ENCODE measurements around the gene ZNF888. TPM values are rescaled to one million over a fixed set of nuclear protein-coding genes. Genes with fewer than 3 reads are reported as not detected.
"Not testable (repeated sequence)": the region's sequence is repeated elsewhere in the genome, so short reads cannot be mapped to it uniquely, and the experiment has no call there.

The ZNF888 gene
- total RNA-seq, 4 donors from 2014 or later, result 2.5 to 3.7 (median 3.1) TPM

DNA sequence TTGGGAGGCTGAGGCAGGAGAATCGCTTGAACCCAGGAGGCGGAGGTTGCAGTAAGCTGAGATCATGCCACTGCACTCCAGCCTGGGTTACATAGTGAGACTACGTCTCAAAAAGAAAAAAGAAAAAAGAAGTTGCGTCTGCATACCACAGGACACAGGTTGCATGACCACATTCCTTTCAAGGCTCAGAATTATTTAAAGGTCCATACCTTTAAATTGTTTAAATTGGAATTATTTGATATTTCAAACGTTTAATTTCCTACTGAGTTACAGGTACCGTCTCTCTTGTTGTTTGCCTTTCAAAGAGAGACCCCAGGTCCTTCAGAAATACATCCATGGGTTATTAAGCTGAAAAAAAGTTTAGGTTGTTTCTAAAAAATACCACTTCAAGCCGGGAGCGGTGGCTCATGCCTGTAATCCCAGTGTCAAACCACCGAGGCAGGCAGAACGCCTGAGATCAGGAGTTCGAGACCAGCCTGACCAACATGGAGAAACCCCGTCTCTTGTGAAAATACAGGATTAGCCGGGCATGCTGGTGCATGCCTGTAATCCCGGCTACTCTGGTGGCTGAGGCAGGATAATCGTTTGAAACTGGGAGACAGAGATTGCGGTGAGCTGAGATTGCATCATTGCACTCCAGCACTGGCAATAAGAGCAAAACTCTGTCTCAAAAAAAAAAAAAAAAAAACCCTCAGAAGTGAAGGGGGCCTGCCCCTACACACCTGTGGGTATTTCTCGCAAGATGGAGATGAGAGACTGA is 20.8 kb upstream of the ZNF888 start:
- intact Hi-C loops (cut with DNase I), result loop anchor here (2.0 to 10.0 kb wide), 2 partner anchors 19 to 49 kb away; partner anchors contain the start of genes ZNF320 and ZNF816

DNA sequence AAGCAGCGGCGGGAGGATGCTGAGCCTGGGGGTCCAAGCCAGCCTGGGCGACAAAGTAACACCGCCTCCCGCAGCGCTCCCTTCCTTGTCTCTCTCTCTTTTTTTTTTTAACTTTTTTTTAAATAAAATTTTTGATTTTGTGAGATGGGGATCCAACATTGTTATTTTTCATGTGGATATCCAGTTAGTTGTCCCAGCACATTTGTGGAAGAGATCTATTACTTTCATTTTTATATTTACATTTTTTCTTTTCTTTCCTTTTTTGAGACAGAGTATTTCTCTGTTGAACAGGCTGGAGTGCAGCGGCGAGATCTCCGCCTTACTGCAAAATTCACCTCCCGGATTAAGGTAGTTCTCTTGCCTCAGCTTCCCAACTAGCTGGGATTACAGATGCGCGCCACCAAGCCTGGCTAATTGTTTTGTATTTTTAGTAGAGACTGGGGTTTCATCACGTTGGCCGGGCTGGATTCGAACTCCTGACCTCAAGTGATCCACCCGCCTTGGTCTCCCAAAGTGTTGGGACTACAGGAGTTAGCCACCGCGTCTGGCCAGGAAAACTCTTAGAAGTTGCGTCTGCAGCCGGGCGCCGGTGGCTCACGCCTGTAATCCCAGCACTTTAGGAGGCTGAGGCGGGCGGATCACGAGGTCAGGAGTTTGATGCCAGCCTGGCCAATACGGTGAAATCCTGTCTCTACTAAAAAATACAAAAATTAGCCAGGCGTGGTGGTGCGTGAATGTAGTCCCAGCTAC is 20.1 kb upstream of the ZNF888 start:
- DNase-seq (ENCODE audit: extremely low spot score), result no peak
- Histone ChIP-seq H3K9me3 (peaks cover 0 to 28% (median 18%) of the 10 kb centered on the region in 4 donors), H3K36me3 (no peaks in the 10 kb centered on the region), H3K27ac (replicated peaks in 1 of 4) (peak overlapping the region; percentile 79 to 85 (median 81)), H3K27me3 (no peaks in the 10 kb centered on the region), H3K4me1 (peaks cover 10 to 31% (median 20%) of the 10 kb centered on the region in 4 donors), H3K4me3 (peak overlapping the region; percentile 63 to 89 (median 81))
- intact Hi-C loops (cut with DNase I), result loop anchor here (2.0 to 10.0 kb wide), 2 partner anchors 19 to 49 kb away; partner anchors contain the start of genes ZNF320 and ZNF816
- WGBS, result 67% methylated on average over 29 of the region's 29 CpGs
- TF ChIP-seq POLR2A (IDR thresholded peaks at IDR 0.05; ENCODE audit: low read depth) (no peak), POLR2AphosphoS5 (IDR thresholded peaks at IDR 0.05) (no peak), EP300 (IDR thresholded peaks at IDR 0.05) (no peak), CTCF (IDR thresholded peaks at IDR 0.05) (no peak)

More for the DNA sequence above, 20.8 kb upstream of the ZNF888 start:
- 86% methylated on average over 17 of the region's 17 CpGs for WGBS
- Histone ChIP-seq H3K27me3 (no peaks in the 10 kb centered on the region), H3K36me3 (no peaks in the 10 kb centered on the region), H3K4me3 (no peak overlapping the region), H3K9me3 (peaks cover 0 to 35% (median 25%) of the 10 kb centered on the region in 4 donors), H3K4me1 (peaks cover 10 to 31% (median 20%) of the 10 kb centered on the region in 4 donors), H3K27ac (replicated peaks in 1 of 4) (no peak overlapping the region)
- TF ChIP-seq POLR2AphosphoS5 (IDR thresholded peaks at IDR 0.05) (no peak), EP300 (IDR thresholded peaks at IDR 0.05) (no peak), CTCF (IDR thresholded peaks at IDR 0.05) (no peak), POLR2A (IDR thresholded peaks at IDR 0.05; ENCODE audit: low read depth) (no peak)
- no peak for DNase-seq (ENCODE audit: extremely low spot score)

- no peaks in the 10 kb centered on the region for H3K36me3 ChIP-seq
- H3K4me3 ChIP-seq, result peak overlapping the region; percentile 63 to 89 (median 81)
- peak; percentile 99 for DNase-seq (ENCODE audit: extremely low spot score)
- H3K9me3 ChIP-seq, result peaks cover 0 to 20% (median 11%) of the 10 kb centered on the region in 4 donors
- intact Hi-C loops (cut with DNase I), result loop anchor here (2.0 to 10.0 kb wide), 2 partner anchors 20 to 48 kb away; partner anchors contain the start of genes ZNF320 and ZNF816
- WGBS, result 0% methylated on average over 25 of the region's 43 CpGs
- H3K27ac ChIP-seq (replicated peaks in 1 of 4), result peak overlapping the region; percentile 79 to 85 (median 81)
- TF ChIP-seq POLR2AphosphoS5 (IDR thresholded peaks at IDR 0.05) (peak; percentile 76 to 95), POLR2A (IDR thresholded peaks at IDR 0.05; ENCODE audit: low read depth) (peak; percentile 50), EP300 (IDR thresholded peaks at IDR 0.05) (no peak), CTCF (IDR thresholded peaks at IDR 0.05) (no peak)
- no peaks in the 10 kb centered on the region for H3K27me3 ChIP-seq
- peaks cover 10 to 31% (median 20%) of the 10 kb centered on the region in 4 donors for H3K4me1 ChIP-seq
Measured at GRCh38 chr19:52942386-52943133, 19.3 kb upstream of the ZNF888 start.

- under 1% methylated on average over 26 of the region's 26 CpGs for WGBS
- DNase-seq (ENCODE audit: extremely low spot score), result no peak
- peaks cover 10 to 31% (median 20%) of the 10 kb centered on the region in 4 donors for H3K4me1 ChIP-seq
- intact Hi-C loops (cut with DNase I), result loop anchor here (2.0 to 10.0 kb wide), 2 partner anchors 21 to 47 kb away; partner anchors contain the start of genes ZNF320 and ZNF816
- TF ChIP-seq POLR2AphosphoS5 (IDR thresholded peaks at IDR 0.05) (no peak), CTCF (IDR thresholded peaks at IDR 0.05) (no peak), EP300 (IDR thresholded peaks at IDR 0.05) (no peak), POLR2A (IDR thresholded peaks at IDR 0.05; ENCODE audit: low read depth) (no peak)
- peak overlapping the region; percentile 63 to 89 (median 81) for H3K4me3 ChIP-seq
- peaks cover 0 to 14% (median 5%) of the 10 kb centered on the region in 4 donors for H3K9me3 ChIP-seq
- H3K27me3 ChIP-seq, result no peaks in the 10 kb centered on the region
- peaks cover 0 to 5% (median 0%) of the 10 kb centered on the region in 4 donors for H3K36me3 ChIP-seq
- peak overlapping the region; percentile 79 to 85 (median 81) for H3K27ac ChIP-seq (replicated peaks in 1 of 4)
Measured at GRCh38 chr19:52941941-52942385, 18.7 kb upstream of the ZNF888 start.

DNA sequence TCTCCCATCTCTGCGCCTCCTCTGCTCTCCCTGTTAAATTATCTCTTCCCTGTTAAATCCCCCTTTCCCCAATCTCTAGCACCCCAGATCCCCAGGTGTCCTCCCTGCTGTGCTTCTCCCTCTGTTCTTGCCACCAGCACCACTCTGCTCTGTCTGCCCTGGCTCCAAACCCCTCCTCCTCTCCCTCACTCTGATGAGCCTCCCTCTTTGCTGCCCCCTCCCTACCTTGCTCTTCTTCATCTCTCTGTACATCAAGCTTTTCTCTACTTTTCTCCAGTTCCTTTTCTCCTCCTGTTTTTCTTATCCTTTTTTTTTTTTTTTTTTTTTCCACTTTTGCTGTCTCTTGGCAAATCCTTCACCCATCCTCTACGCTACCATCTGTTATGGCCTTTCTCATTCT is 18.3 kb upstream of the ZNF888 start:
- Histone ChIP-seq H3K4me3 (peak overlapping the region; percentile 63 to 89 (median 81)), H3K4me1 (peaks cover 10 to 30% (median 20%) of the 10 kb centered on the region in 4 donors), H3K27ac (replicated peaks in 1 of 4) (peak overlapping the region; percentile 79 to 85 (median 81))
- not testable (repeated sequence) for H3K9me3 ChIP-seq; DNase-seq (ENCODE audit: extremely low spot score); H3K27me3 ChIP-seq; H3K36me3 ChIP-seq
- 39% methylated on average over 2 of the region's 2 CpGs for WGBS
- intact Hi-C loops (cut with DNase I), result loop anchor here (10.0 kb wide), 1 partner anchor 47 kb away; the partner anchor contains the start of gene ZNF320

DNA sequence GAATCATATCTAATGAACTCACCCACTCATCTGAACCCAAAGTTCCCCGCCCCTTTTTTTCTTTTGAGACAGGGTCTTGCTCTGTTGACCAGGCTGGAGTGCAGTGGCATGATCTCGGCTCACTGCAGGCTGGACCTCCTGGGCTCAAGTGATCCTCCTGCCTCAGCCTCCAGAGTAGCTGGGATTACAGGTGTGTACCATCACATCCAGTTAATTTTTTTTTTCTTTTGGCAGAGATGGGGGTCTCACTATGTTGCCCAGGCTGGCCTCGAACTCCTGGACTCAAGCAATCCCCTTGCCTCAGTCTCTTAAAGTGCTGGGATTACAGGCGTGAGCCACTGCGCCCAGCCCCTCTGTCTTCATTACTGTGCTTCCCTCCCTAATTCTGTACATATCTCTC is 17.7 kb upstream of the ZNF888 start:
- not testable (repeated sequence) for H3K9me3 ChIP-seq; H3K27ac ChIP-seq (replicated peaks in 1 of 4); H3K4me3 ChIP-seq; DNase-seq (ENCODE audit: extremely low spot score); H3K36me3 ChIP-seq; H3K27me3 ChIP-seq
- intact Hi-C loops (cut with DNase I), result loop anchor here (10.0 kb wide), 1 partner anchor 46 kb away; the partner anchor contains the start of gene ZNF320
- H3K4me1 ChIP-seq, result peaks cover 10 to 24% (median 17%) of the 10 kb centered on the region in 4 donors
- WGBS, result 91% methylated on average over 5 of the region's 5 CpGs

Data from esophagus muscularis mucosa (tissue), 4 donors.